ENCODE measurements around the gene CAPN11. TPM values are rescaled to one million over a fixed set of nuclear protein-coding genes. Genes with fewer than 3 reads are reported as not detected.

Gene CAPN11
- total and polyA plus RNA-seq, 7 experiments from 2014 or later: 0.66 TPM; not detected in 6

- Histone ChIP-seq H3K36me3 (ENCODE audit: control insufficient read depth in 2 of 3, insufficient read depth in 3 of 3, low read length in 3 of 3) (peaks cover 0 to 26% (median 0%) of the 10 kb centered on the region in 3 experiments), H3K27ac (ENCODE audit: low read depth, low read length) (no peak overlapping the region), H3K4me1 (ENCODE audit: control insufficient read depth in 2 of 2, insufficient read depth in 2 of 2, low read length in 2 of 2) (no peaks in the 10 kb centered on the region), H3K4me3 (ENCODE audit: low read length) (no peak overlapping the region), H3K27me3 (ENCODE audit: control insufficient read depth in 2 of 2, insufficient read depth in 2 of 2, low read length in 2 of 2) (no peaks in the 10 kb centered on the region), H3K9me3 (ENCODE audit: control insufficient read depth in 2 of 3, low read length in 3 of 3) (no peaks in the 10 kb centered on the region)
- Mint-ChIP-seq H3K4me3 (no peak overlapping the region), H3K27ac (peak overlapping the region in 4 of 9 donors; percentile 1 to 65 (median 18)), H3K27me3 (no peaks in the 10 kb centered on the region), H3K9me3 (no peaks in the 10 kb centered on the region), H3K4me1 (peaks cover 13 to 42% (median 21%) of the 10 kb centered on the region in 7 donors), H3K36me3 (peaks cover 0 to 17% (median 0%) of the 10 kb centered on the region in 5 donors)
- no peak for DNase-seq
- ChIA-PET POLR2A (interaction anchor here (0.6 to 1.1 kb wide), 3 partner anchors 9 to 496 kb away, joined by 3 read pairs; partner anchors contain the start of gene MAD2L1BP), CTCF (interaction anchor here (1.1 to 1.2 kb wide), 2 partner anchors 36 to 125 kb away, joined by 4 read pairs; partner anchors contain the start of gene SLC35B2)
- intact Hi-C loops (cut with micrococcal nuclease): no loop called here
- no peak for ATAC-seq
These were observed 26.7 kb upstream of the CAPN11 start for GRCh38 chr6:44131892-44132291.

- H3K27ac Mint-ChIP-seq: peak overlapping the region in 4 of 9 donors; percentile 6 to 65 (median 45)
- intact Hi-C loops (cut with micrococcal nuclease): no loop called here
- DNase-seq (no peak), ATAC-seq (no peak)
- H3K4me1 Mint-ChIP-seq: peaks cover 13 to 42% (median 21%) of the 10 kb centered on the region in 7 donors
- no peak overlapping the region for H3K27ac ChIP-seq (ENCODE audit: low read depth, low read length)
- peaks cover 0 to 20% (median 0%) of the 10 kb centered on the region in 5 donors for H3K36me3 Mint-ChIP-seq
- POLR2A ChIA-PET: interaction anchor here (0.6 to 1.1 kb wide), 3 partner anchors 9 to 497 kb away, joined by 3 read pairs; partner anchors contain the start of gene MAD2L1BP
- no peaks in the 10 kb centered on the region for H3K9me3 Mint-ChIP-seq
- H3K4me3 ChIP-seq (ENCODE audit: low read length): no peak overlapping the region
- peaks cover 0 to 26% (median 0%) of the 10 kb centered on the region in 3 experiments for H3K36me3 ChIP-seq (ENCODE audit: control insufficient read depth in 2 of 3, insufficient read depth in 3 of 3, low read length in 3 of 3)
- no peaks in the 10 kb centered on the region for H3K4me1 ChIP-seq (ENCODE audit: control insufficient read depth in 2 of 2, insufficient read depth in 2 of 2, low read length in 2 of 2)
- H3K9me3 ChIP-seq (ENCODE audit: control insufficient read depth in 2 of 3, low read length in 3 of 3): no peaks in the 10 kb centered on the region
- CTCF ChIA-PET: interaction anchor here (1.2 kb wide), 1 partner anchor 124 kb away, joined by 4 read pairs; the partner anchor contains the start of gene SLC35B2
- H3K27me3 Mint-ChIP-seq: no peaks in the 10 kb centered on the region
- H3K4me3 Mint-ChIP-seq: no peak overlapping the region
- H3K27me3 ChIP-seq (ENCODE audit: control insufficient read depth in 2 of 2, insufficient read depth in 2 of 2, low read length in 2 of 2): no peaks in the 10 kb centered on the region
These were observed 26.1 kb upstream of the CAPN11 start for GRCh38 chr6:44132476-44132875.

DNA sequence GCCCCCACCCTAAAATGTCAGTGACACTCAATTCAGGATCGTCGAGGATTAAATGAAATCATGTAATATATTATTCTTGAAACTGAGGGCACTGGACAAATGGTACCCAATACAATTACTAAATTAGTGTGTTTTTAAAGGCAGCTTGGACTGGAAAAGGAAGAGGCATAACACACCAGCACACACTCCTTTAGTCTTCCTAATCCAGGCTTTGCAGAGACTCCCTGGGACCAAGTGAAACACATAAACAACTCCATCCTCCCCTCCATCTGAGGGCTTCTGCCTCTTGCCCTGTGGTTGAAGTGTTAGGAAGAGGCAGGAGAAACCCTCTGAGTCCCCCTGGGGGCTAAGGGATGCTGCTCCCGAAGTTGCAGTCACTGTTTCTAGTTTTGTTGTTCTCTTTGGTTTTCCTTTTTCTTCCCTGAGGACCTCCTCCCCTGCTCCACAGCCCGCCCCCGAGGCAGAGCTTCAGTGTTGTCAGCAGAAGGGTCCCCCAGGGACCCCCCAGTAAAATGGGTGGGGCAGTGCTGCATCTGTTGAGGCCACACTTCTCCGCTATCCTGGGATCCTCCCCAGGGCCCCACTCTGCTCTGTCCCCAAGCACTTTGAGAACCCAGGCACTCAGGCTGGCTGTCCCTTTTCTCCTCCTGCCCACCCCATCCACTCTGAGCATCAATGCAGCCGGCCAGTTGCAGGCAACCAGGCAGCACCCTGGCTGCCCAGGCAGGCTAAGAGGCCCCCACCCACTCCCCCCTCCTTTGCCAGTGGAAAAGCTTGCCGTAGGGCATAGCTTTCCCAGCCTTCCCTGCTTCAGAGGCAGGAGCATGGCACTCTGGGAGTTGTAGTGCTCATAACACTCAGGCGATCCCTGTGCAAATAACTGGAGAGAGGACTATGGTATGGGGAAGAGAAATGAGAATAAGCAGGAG is 25.4 kb upstream of the CAPN11 start:
- Mint-ChIP-seq H3K36me3 (peaks cover 0 to 20% (median 0%) of the 10 kb centered on the region in 5 donors), H3K27ac (peak overlapping the region in 6 of 9 donors; percentile 9 to 65 (median 26)), H3K4me3 (no peak overlapping the region), H3K27me3 (no peaks in the 10 kb centered on the region), H3K4me1 (peaks cover 12 to 40% (median 21%) of the 10 kb centered on the region in 7 donors), H3K9me3 (no peaks in the 10 kb centered on the region)
- no peak for ATAC-seq
- peaks cover 0 to 21% (median 0%) of the 10 kb centered on the region in 3 experiments for H3K36me3 ChIP-seq (ENCODE audit: control insufficient read depth in 2 of 3, insufficient read depth in 3 of 3, low read length in 3 of 3)
- POLR2A ChIA-PET: interaction anchor here (1.2 kb wide), 1 partner anchor 113 kb away, joined by 3 read pairs; the partner anchor contains the start of gene HSP90AB1
- no peak for DNase-seq
- no peaks in the 10 kb centered on the region for H3K27me3 ChIP-seq (ENCODE audit: control insufficient read depth in 2 of 2, insufficient read depth in 2 of 2, low read length in 2 of 2)
- no peaks in the 10 kb centered on the region for H3K4me1 ChIP-seq (ENCODE audit: control insufficient read depth in 2 of 2, insufficient read depth in 2 of 2, low read length in 2 of 2)
- CTCF ChIA-PET: interaction anchor here (1.2 kb wide), 1 partner anchor 124 kb away, joined by 4 read pairs; the partner anchor contains the start of gene SLC35B2
- intact Hi-C loops (cut with micrococcal nuclease): no loop called here
- H3K9me3 ChIP-seq (ENCODE audit: control insufficient read depth in 2 of 3, low read length in 3 of 3): no peaks in the 10 kb centered on the region
- H3K27ac ChIP-seq (ENCODE audit: low read depth, low read length): no peak overlapping the region
- no peak overlapping the region for H3K4me3 ChIP-seq (ENCODE audit: low read length)

- Histone ChIP-seq H3K27ac (ENCODE audit: low read depth, low read length) (no peak overlapping the region), H3K9me3 (ENCODE audit: control insufficient read depth in 2 of 3, low read length in 3 of 3) (no peaks in the 10 kb centered on the region), H3K36me3 (ENCODE audit: control insufficient read depth in 2 of 3, insufficient read depth in 3 of 3, low read length in 3 of 3) (peaks cover 0 to 26% (median 0%) of the 10 kb centered on the region in 3 experiments), H3K27me3 (ENCODE audit: control insufficient read depth in 2 of 2, insufficient read depth in 2 of 2, low read length in 2 of 2) (no peaks in the 10 kb centered on the region), H3K4me3 (ENCODE audit: low read length) (no peak overlapping the region), H3K4me1 (ENCODE audit: control insufficient read depth in 2 of 2, insufficient read depth in 2 of 2, low read length in 2 of 2) (no peaks in the 10 kb centered on the region)
- H3K4me3 Mint-ChIP-seq: no peak overlapping the region
- intact Hi-C loops (cut with micrococcal nuclease): no loop called here
- no peak for DNase-seq
- no peak for ATAC-seq
- no peaks in the 10 kb centered on the region for H3K27me3 Mint-ChIP-seq
- H3K36me3 Mint-ChIP-seq: peaks cover 0 to 20% (median 0%) of the 10 kb centered on the region in 5 donors
- H3K9me3 Mint-ChIP-seq: no peaks in the 10 kb centered on the region
- peak overlapping the region in 3 of 9 donors; percentile 22 to 59 (median 53) for H3K27ac Mint-ChIP-seq
- ChIA-PET POLR2A (interaction anchor here (1.2 kb wide), 1 partner anchor 113 kb away, joined by 3 read pairs; the partner anchor contains the start of gene HSP90AB1), CTCF (no interaction called here)
- peaks cover 9 to 32% (median 19%) of the 10 kb centered on the region in 7 donors for H3K4me1 Mint-ChIP-seq
These were observed 24.5 kb upstream of the CAPN11 start for GRCh38 chr6:44133981-44134711.

- no peak for ATAC-seq
- Mint-ChIP-seq H3K36me3 (peaks cover 0 to 26% (median 2%) of the 10 kb centered on the region in 5 donors), H3K4me3 (no peak overlapping the region), H3K4me1 (peaks cover 8 to 24% (median 12%) of the 10 kb centered on the region in 7 donors), H3K27ac (peak overlapping the region in 1 of 9 donors; percentile 32), H3K9me3 (no peaks in the 10 kb centered on the region), H3K27me3 (no peaks in the 10 kb centered on the region)
- DNase-seq: no peak
- Histone ChIP-seq H3K36me3 (ENCODE audit: control insufficient read depth in 2 of 3, insufficient read depth in 3 of 3, low read length in 3 of 3) (peaks cover 0 to 37% (median 0%) of the 10 kb centered on the region in 3 experiments), H3K4me1 (ENCODE audit: control insufficient read depth in 2 of 2, insufficient read depth in 2 of 2, low read length in 2 of 2) (no peaks in the 10 kb centered on the region), H3K9me3 (ENCODE audit: control insufficient read depth in 2 of 3, low read length in 3 of 3) (no peaks in the 10 kb centered on the region), H3K27ac (ENCODE audit: low read depth, low read length) (no peak overlapping the region), H3K4me3 (ENCODE audit: low read length) (no peak overlapping the region), H3K27me3 (ENCODE audit: control insufficient read depth in 2 of 2, insufficient read depth in 2 of 2, low read length in 2 of 2) (no peaks in the 10 kb centered on the region)
- intact Hi-C loops (cut with micrococcal nuclease): no loop called here
- ChIA-PET POLR2A (interaction anchor here (1.0 kb wide), 1 partner anchor 112 kb away, joined by 4 read pairs; the partner anchor contains the start of gene HSP90AB1), CTCF (no interaction called here)
These were observed 23.4 kb upstream of the CAPN11 start for GRCh38 chr6:44135173-44135758.

- H3K4me3 Mint-ChIP-seq: no peak overlapping the region
These were observed 22.7 kb upstream of the CAPN11 start for GRCh38 chr6:44135875-44136274.

More at GRCh38 chr6:44135875-44136274, 22.7 kb upstream of the CAPN11 start:
- ChIA-PET CTCF (no interaction called here), POLR2A (interaction anchor here (1.0 kb wide), 1 partner anchor 111 kb away, joined by 4 read pairs; the partner anchor contains the start of gene HSP90AB1)
- H3K4me3 ChIP-seq (ENCODE audit: low read length): no peak overlapping the region
- no peak for DNase-seq
- Mint-ChIP-seq H3K9me3 (no peaks in the 10 kb centered on the region), H3K4me1 (peaks cover 7 to 21% (median 12%) of the 10 kb centered on the region in 7 donors), H3K27me3 (no peaks in the 10 kb centered on the region), H3K27ac (no peak overlapping the region), H3K36me3 (peaks cover 0 to 32% (median 5%) of the 10 kb centered on the region in 5 donors)
- intact Hi-C loops (cut with micrococcal nuclease): no loop called here
- no peaks in the 10 kb centered on the region for H3K9me3 ChIP-seq (ENCODE audit: control insufficient read depth in 2 of 3, low read length in 3 of 3)
- H3K36me3 ChIP-seq (ENCODE audit: control insufficient read depth in 2 of 3, insufficient read depth in 3 of 3, low read length in 3 of 3): peaks cover 0 to 43% (median 0%) of the 10 kb centered on the region in 3 experiments
- no peak overlapping the region for H3K27ac ChIP-seq (ENCODE audit: low read depth, low read length)
- ATAC-seq: no peak
- H3K4me1 ChIP-seq (ENCODE audit: control insufficient read depth in 2 of 2, insufficient read depth in 2 of 2, low read length in 2 of 2): no peaks in the 10 kb centered on the region
- H3K27me3 ChIP-seq (ENCODE audit: control insufficient read depth in 2 of 2, insufficient read depth in 2 of 2, low read length in 2 of 2): no peaks in the 10 kb centered on the region

Data from naive thymus-derived CD4-positive, alpha-beta T cell (primary cell).